GM13976 (cell line): Measurements from ENCODE around the gene SH3BP2.

ENCODE experiments used
- DNase-seq: peaks from one replicate; pipeline ENCODE4 v3.0.0; 2012; ENCODE audit warnings: low spot score
- in situ Hi-C: fragments of 300-500 bp; cut with MboI; formaldehyde crosslinking; loops from one replicate; pipeline ENCODE4 v1.12.0; 2022; ENCODE audit warnings: low sequenced_read_pairs, mixed read lengths, inconsistent platforms; ENCODE audit not compliant: unreplicated experiment
- TF ChIP-seq, protein P1 (sequence below): IDR thresholded peaks from 2 replicates; pipeline ENCODE4 v1.5.1; 2012; ENCODE audit warnings: borderline replicate concordance, mild to moderate bottlenecking; ENCODE audit not compliant: insufficient read depth; ENCODE audit errors: extremely low read depth, missing control alignments, control extremely low read depth

SH3BP2 gene

GRCh38 chr4:2867758-2868491 is 75.0 kb downstream of the SH3BP2 start:
- in situ Hi-C loops = no loop called here

GRCh38 chr4:2868877-2869487 is 76.1 kb downstream of the SH3BP2 start:
- TF ChIP-seq, protein P1, sequence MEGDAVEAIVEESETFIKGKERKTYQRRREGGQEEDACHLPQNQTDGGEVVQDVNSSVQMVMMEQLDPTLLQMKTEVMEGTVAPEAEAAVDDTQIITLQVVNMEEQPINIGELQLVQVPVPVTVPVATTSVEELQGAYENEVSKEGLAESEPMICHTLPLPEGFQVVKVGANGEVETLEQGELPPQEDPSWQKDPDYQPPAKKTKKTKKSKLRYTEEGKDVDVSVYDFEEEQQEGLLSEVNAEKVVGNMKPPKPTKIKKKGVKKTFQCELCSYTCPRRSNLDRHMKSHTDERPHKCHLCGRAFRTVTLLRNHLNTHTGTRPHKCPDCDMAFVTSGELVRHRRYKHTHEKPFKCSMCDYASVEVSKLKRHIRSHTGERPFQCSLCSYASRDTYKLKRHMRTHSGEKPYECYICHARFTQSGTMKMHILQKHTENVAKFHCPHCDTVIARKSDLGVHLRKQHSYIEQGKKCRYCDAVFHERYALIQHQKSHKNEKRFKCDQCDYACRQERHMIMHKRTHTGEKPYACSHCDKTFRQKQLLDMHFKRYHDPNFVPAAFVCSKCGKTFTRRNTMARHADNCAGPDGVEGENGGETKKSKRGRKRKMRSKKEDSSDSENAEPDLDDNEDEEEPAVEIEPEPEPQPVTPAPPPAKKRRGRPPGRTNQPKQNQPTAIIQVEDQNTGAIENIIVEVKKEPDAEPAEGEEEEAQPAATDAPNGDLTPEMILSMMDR = no peak
- in situ Hi-C loops = no loop called here
- no peak for DNase-seq

More at GRCh38 chr4:2867758-2868491, 75.0 kb downstream of the SH3BP2 start:
- no peak for DNase-seq
- TF ChIP-seq, protein P1 = no peak

- DNase-seq = no peak
- TF ChIP-seq, protein P1 = no peak
- in situ Hi-C loops = no loop called here
Measured at GRCh38 chr4:2869659-2870058, 76.8 kb downstream of the SH3BP2 start.

DNA sequence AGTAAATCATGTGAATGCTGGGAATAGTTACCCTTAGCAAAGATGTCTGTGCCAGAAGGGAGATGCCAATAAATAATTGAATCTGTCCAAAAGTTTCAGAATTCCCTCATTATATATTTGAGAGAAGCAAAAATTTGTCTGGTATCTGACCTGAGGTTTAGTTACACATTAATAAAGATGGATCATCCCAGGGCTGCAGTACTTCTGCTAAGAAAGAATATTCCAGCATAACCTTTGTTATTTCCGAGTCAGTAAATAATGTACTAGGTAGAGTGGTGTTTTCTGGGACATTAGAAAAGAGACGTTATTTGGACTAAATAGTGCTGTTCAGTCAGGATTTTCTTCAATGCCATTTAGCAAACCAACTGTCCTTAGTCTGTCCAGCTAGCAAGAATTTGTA is 77.2 kb downstream of the SH3BP2 start:
- in situ Hi-C loops = no loop called here
- TF ChIP-seq, protein P1 = no peak
- DNase-seq = no peak

DNA sequence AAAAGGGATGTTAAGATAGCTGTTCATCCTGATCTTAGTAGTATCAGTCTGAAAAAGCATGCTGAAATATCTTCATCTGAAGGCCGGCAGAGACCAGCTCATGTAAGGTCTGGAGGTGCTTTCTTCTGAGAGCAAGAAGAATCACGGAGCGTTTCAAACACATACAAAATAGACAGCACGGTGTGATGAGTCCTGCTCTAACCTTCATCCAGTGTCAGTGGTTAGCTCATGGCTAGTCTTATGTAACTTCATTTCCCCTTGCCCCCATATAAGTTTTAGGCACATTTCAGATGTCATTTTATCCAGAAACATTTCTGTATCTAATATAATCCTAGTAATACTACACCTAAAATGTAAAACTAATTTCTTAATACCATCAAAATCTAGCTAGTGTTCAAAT is 78.6 kb downstream of the SH3BP2 start:
- DNase-seq = no peak
- in situ Hi-C loops = no loop called here
- TF ChIP-seq, protein P1 = no peak

- DNase-seq = no peak
- TF ChIP-seq, protein P1 = no peak
- in situ Hi-C loops = no loop called here
Measured at GRCh38 chr4:2871911-2872310, 79.0 kb downstream of the SH3BP2 start.

- in situ Hi-C loops = no loop called here
- no peak for DNase-seq
- TF ChIP-seq, protein P1 = no peak
Measured at GRCh38 chr4:2873329-2873728, 80.4 kb downstream of the SH3BP2 start.
